ENCODE data around the gene IDH3B. TPM values are rescaled to one million over a fixed set of nuclear protein-coding genes. Genes with fewer than 3 reads are reported as not detected.
A peak's percentile ranks its signal among the peaks of the same experiment; 100 is the strongest.

The IDH3B gene
- total and polyA plus RNA-seq, 2 of the 13 experiments (the other 11 are each of a cell fraction or from before 2014, with no cell fraction given) = 215 to 254 TPM

DNA sequence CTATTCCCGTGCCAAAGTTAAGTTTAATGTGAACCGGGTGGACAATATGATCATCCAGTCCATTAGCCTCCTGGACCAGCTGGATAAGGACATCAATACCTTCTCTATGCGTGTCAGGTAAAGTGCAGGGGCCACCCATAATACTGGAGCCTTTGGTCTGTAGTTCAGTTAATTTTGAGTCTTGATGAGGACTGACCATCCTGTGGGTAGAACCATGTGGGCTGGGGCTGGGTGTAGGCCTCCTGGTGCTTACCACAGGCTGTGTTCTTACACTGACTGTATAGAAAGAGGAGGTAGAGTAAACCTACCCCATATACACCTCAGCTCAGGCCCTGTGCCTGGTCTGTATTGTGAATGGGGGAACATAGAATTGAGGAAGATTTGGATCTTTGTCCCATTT is 9.2 kb downstream of the IDH3B start (continued):
- TF ChIP-seq, protein P1, sequence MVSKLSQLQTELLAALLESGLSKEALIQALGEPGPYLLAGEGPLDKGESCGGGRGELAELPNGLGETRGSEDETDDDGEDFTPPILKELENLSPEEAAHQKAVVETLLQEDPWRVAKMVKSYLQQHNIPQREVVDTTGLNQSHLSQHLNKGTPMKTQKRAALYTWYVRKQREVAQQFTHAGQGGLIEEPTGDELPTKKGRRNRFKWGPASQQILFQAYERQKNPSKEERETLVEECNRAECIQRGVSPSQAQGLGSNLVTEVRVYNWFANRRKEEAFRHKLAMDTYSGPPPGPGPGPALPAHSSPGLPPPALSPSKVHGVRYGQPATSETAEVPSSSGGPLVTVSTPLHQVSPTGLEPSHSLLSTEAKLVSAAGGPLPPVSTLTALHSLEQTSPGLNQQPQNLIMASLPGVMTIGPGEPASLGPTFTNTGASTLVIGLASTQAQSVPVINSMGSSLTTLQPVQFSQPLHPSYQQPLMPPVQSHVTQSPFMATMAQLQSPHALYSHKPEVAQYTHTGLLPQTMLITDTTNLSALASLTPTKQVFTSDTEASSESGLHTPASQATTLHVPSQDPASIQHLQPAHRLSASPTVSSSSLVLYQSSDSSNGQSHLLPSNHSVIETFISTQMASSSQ (IDR thresholded peaks at IDR 0.05; ENCODE audit: low read depth) = no peak
- TF ChIP-seq, protein P1 (CRISPR knock-in tag; IDR thresholded peaks at IDR 0.05; ENCODE audit: borderline replicate concordance) = 0 out of 2 replicates have a peak, but pooled peaks have one; percentile 42
- TF ChIP-seq, protein P2, sequence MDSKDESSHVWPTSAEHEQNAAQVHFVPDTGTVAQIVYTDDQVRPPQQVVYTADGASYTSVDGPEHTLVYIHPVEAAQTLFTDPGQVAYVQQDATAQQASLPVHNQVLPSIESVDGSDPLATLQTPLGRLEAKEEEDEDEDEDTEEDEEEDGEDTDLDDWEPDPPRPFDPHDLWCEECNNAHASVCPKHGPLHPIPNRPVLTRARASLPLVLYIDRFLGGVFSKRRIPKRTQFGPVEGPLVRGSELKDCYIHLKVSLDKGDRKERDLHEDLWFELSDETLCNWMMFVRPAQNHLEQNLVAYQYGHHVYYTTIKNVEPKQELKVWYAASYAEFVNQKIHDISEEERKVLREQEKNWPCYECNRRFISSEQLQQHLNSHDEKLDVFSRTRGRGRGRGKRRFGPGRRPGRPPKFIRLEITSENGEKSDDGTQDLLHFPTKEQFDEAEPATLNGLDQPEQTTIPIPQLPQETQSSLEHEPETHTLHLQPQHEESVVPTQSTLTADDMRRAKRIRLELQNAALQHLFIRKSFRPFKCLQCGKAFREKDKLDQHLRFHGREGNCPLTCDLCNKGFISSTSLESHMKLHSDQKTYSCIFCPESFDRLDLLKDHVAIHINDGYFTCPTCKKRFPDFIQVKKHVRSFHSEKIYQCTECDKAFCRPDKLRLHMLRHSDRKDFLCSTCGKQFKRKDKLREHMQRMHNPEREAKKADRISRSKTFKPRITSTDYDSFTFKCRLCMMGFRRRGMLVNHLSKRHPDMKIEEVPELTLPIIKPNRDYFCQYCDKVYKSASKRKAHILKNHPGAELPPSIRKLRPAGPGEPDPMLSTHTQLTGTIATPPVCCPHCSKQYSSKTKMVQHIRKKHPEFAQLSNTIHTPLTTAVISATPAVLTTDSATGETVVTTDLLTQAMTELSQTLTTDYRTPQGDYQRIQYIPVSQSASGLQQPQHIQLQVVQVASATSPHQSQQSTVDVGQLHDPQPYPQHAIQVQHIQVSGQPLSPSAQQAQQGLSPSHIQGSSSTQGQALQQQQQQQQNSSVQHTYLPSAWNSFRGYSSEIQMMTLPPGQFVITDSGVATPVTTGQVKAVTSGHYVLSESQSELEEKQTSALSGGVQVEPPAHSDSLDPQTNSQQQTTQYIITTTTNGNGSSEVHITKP (CRISPR knock-in tag; IDR thresholded peaks at IDR 0.05; ENCODE audit: low read depth) = 0 out of 2 replicates have a peak, but pooled peaks have one; percentile 9
- no peak for TF ChIP-seq ELF1 (CRISPR knock-in tag; IDR thresholded peaks at IDR 0.05)
- TF ChIP-seq CENPT (CRISPR knock-in tag; IDR thresholded peaks at IDR 0.05; ENCODE audit: low read depth) = 0 out of 2 replicates have a peak, but pooled peaks have one; percentile 33
- TF ChIP-seq, protein P3, sequence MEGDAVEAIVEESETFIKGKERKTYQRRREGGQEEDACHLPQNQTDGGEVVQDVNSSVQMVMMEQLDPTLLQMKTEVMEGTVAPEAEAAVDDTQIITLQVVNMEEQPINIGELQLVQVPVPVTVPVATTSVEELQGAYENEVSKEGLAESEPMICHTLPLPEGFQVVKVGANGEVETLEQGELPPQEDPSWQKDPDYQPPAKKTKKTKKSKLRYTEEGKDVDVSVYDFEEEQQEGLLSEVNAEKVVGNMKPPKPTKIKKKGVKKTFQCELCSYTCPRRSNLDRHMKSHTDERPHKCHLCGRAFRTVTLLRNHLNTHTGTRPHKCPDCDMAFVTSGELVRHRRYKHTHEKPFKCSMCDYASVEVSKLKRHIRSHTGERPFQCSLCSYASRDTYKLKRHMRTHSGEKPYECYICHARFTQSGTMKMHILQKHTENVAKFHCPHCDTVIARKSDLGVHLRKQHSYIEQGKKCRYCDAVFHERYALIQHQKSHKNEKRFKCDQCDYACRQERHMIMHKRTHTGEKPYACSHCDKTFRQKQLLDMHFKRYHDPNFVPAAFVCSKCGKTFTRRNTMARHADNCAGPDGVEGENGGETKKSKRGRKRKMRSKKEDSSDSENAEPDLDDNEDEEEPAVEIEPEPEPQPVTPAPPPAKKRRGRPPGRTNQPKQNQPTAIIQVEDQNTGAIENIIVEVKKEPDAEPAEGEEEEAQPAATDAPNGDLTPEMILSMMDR (CRISPR knock-in tag; IDR thresholded peaks at IDR 0.05) = no peak
- TF ChIP-seq ZSCAN21 (CRISPR knock-in tag; IDR thresholded peaks at IDR 0.05; ENCODE audit: borderline replicate concordance) = 0 out of 2 replicates have a peak, but pooled peaks have one; percentile 39
- TF ChIP-seq, protein P4, sequence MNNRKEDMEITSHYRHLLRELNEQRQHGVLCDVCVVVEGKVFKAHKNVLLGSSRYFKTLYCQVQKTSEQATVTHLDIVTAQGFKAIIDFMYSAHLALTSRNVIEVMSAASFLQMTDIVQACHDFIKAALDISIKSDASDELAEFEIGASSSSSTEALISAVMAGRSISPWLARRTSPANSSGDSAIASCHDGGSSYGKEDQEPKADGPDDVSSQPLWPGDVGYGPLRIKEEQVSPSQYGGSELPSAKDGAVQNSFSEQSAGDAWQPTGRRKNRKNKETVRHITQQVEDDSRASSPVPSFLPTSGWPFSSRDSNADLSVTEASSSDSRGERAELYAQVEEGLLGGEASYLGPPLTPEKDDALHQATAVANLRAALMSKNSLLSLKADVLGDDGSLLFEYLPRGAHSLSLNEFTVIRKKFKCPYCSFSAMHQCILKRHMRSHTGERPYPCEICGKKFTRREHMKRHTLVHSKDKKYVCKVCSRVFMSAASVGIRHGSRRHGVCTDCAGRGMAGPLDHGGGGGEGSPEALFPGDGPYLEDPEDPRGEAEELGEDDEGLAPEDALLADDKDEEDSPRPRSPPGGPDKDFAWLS (CRISPR knock-in tag; IDR thresholded peaks at IDR 0.05; ENCODE audit: borderline replicate concordance) = 0 out of 2 replicates have a peak, but pooled peaks have one; percentile 71

Measured in HepG2 (cell line).